SK-N-SH (cell line): Measurements from ENCODE around the gene DLK2. TPM values are rescaled to one million over a fixed set of nuclear protein-coding genes. Genes with fewer than 3 reads are reported as not detected.

Source experiments
- CTCF ChIA-PET: fragments of 300-600, 350-600 bp; formaldehyde crosslinking; extraction: SDS; loops from one replicate; lab custom pipeline; 2021; lab: Yijun Ruan, JAX
- POLR2A ChIA-PET: fragments of 350-600 bp; sonication (Branson Sonifier 250); formaldehyde crosslinking; extraction: SDS; loops from one replicate; lab custom pipeline; 2020; ENCODE audit warnings: antibody characterized with exemption, inconsistent platforms; lab: Yijun Ruan, JAX
- DNase-seq: peaks from one replicate; pipeline ENCODE4 v3.0.0; 2012
- H2AFZ ChIP-seq: fragments of 200-600 bp; sonication (generic); 2 replicates; pipeline ENCODE4 v1.8.1; 2016; ENCODE audit warnings: antibody characterized with exemption, mild to moderate bottlenecking, low read depth
- H3F3A ChIP-seq: fragments of 200-600 bp; sonication (generic); replicated peaks from 2 replicates; pipeline ENCODE3; 2016; ENCODE audit warnings: antibody characterized with exemption, mild to moderate bottlenecking; ENCODE audit not compliant: insufficient read depth
- H3K27ac ChIP-seq, 2 experiments: fragments of 200-500 bp in 1 of 2; fragments of 200-600 bp in 1 of 2; sonication (Bioruptor generic) in 1 of 2; sonication (generic), shearing (Covaris generic) in 1 of 2; 2 replicates each; pipeline versions ENCODE4 v1.5.1 to v1.6.1; 2014 to 2016; ENCODE audit warnings: low read depth in 2 of 2, inconsistent platforms in 1 of 2, low read length in 1 of 2, mild to moderate bottlenecking in 1 of 2, mixed read lengths in 1 of 2
- H3K27me3 ChIP-seq: fragments of 200-600 bp; sonication (generic), shearing (Covaris generic); 2 replicates; pipeline ENCODE4 v1.6.1; 2016; ENCODE audit warnings: mixed run types; ENCODE audit not compliant: insufficient read depth
- H3K36me3 ChIP-seq, 2 experiments: fragments of 200-500 bp in 1 of 2; fragments of 200-600 bp in 1 of 2; sonication (Bioruptor generic) in 1 of 2; sonication (generic) in 1 of 2; replicated peaks in 1 of 2; 2 replicates each; pipeline versions ENCODE3 to v1.5.1; 2014 to 2016; ENCODE audit warnings: low read length in 1 of 2, mild to moderate bottlenecking in 1 of 2; ENCODE audit not compliant: insufficient read depth in 2 of 2, control insufficient read depth in 1 of 2
- H3K4me1 ChIP-seq, 2 experiments: fragments of 200-500 bp in 1 of 2; fragments of 200-600 bp in 1 of 2; sonication (Bioruptor generic) in 1 of 2; sonication (generic), shearing (Covaris generic) in 1 of 2; 2 replicates each; pipeline versions ENCODE4 v1.5.1 to v1.6.1; 2014 to 2016; ENCODE audit warnings: low read depth in 1 of 2, low read length in 1 of 2, mixed run types in 1 of 2; ENCODE audit not compliant: insufficient read depth in 2 of 2, control insufficient read depth in 1 of 2
- H3K4me2 ChIP-seq: fragments of 200-600 bp; sonication (generic), shearing (Covaris generic); 2 replicates; pipeline ENCODE4 v1.6.1; 2017; ENCODE audit warnings: mixed run types
- H3K4me3 ChIP-seq, 2 experiments: fragments of 200-500 bp in 1 of 2; fragments of 200-600 bp in 1 of 2; sonication (Bioruptor generic) in 1 of 2; sonication (generic), shearing (Covaris generic) in 1 of 2; 2 replicates each; pipeline versions ENCODE4 v1.5.1 to v1.8.1; 2014 to 2016; ENCODE audit warnings: low read depth in 2 of 2, inconsistent platforms in 1 of 2, low read length in 1 of 2, mild to moderate bottlenecking in 1 of 2, mixed read lengths in 1 of 2, moderate library complexity in 1 of 2
- H3K79me2 ChIP-seq: fragments of 200-600 bp; sonication (generic); 2 replicates; pipeline ENCODE4 v1.8.1; 2017; ENCODE audit warnings: mild to moderate bottlenecking; ENCODE audit not compliant: insufficient read depth
- H3K9ac ChIP-seq: fragments of 200-600 bp; sonication (generic); 2 replicates; pipeline ENCODE4 v1.6.1; 2017; ENCODE audit warnings: mixed run types
- H3K9me2 ChIP-seq: fragments of 200-600 bp; sonication (generic); 2 replicates; pipeline ENCODE4 v1.6.1; 2017; ENCODE audit warnings: mixed run types
- H3K9me3 ChIP-seq: fragments of 200-600 bp; sonication (generic); 2 replicates; pipeline ENCODE4 v1.6.1; 2017; ENCODE audit warnings: mixed run types, mild to moderate bottlenecking, moderate library complexity
- H4K20me1 ChIP-seq: fragments of 200-600 bp; sonication (generic); 2 replicates; pipeline ENCODE4 v1.6.1; 2017; ENCODE audit warnings: mild to moderate bottlenecking, mixed run types; ENCODE audit not compliant: insufficient read depth
- ELF1 ChIP-seq: IDR thresholded peaks from 2 replicates; pipeline ENCODE4 v1.4.0; 2012
- EP300 ChIP-seq, 2 experiments: IDR thresholded peaks; 2 replicates each; pipeline versions ENCODE4 v1.4.0 to v1.6.1; 2012; ENCODE audit warnings: borderline replicate concordance in 1 of 2, low read depth in 1 of 2, low read length in 1 of 2
- EZH2phosphoT487 ChIP-seq: fragments of 200-600 bp; sonication (generic); IDR thresholded peaks from 2 replicates; pipeline ENCODE4 v1.6.1; 2017; ENCODE audit warnings: low read depth, mixed run types, mild to moderate bottlenecking, antibody characterized with exemption, moderate library complexity, borderline replicate concordance
- FOSL2 ChIP-seq: IDR thresholded peaks from 2 replicates; pipeline ENCODE4 v1.4.0; 2012; ENCODE audit warnings: low read depth, mild to moderate bottlenecking, moderate library complexity, borderline replicate concordance
- MEF2A ChIP-seq: IDR thresholded peaks from 2 replicates; pipeline ENCODE4 v1.4.0; 2012; ENCODE audit warnings: low read depth, borderline replicate concordance
- MXI1 ChIP-seq: IDR thresholded peaks from 2 replicates; pipeline ENCODE4 v1.6.1; 2012; ENCODE audit warnings: mild to moderate bottlenecking, low read depth, low read length, improper control_type of control experiment
- NFIC ChIP-seq: IDR thresholded peaks from 2 replicates; pipeline ENCODE4 v1.4.0; 2012; ENCODE audit warnings: borderline replicate concordance
- NRF1 ChIP-seq: IDR thresholded peaks from 2 replicates; pipeline ENCODE4 v1.6.1; 2012; ENCODE audit warnings: low read depth, mild to moderate bottlenecking, low read length
- POLR2AphosphoS5 ChIP-seq: IDR thresholded peaks from 2 replicates; pipeline ENCODE4 v1.6.1; 2012; ENCODE audit warnings: low read depth, low read length
- REST ChIP-seq: IDR thresholded peaks from 2 replicates; pipeline ENCODE4 v1.6.1; 2012; ENCODE audit warnings: mild to moderate bottlenecking, low read depth, low read length, moderate library complexity
- RFX5 ChIP-seq: IDR thresholded peaks from 2 replicates; pipeline ENCODE4 v1.6.1; 2012; ENCODE audit warnings: mild to moderate bottlenecking, improper control_type of control experiment, low read length
- SIN3A ChIP-seq: IDR thresholded peaks from 2 replicates; pipeline ENCODE4 v1.6.1; 2012; ENCODE audit warnings: low read depth, mild to moderate bottlenecking, low read length, moderate library complexity, borderline replicate concordance
- SMC3 ChIP-seq: IDR thresholded peaks from 2 replicates; pipeline ENCODE4 v1.6.1; 2012; ENCODE audit warnings: low read depth, low read length, improper control_type of control experiment
- TCF12 ChIP-seq: IDR thresholded peaks from 2 replicates; pipeline ENCODE4 v1.4.0; 2012
- USF1 ChIP-seq: IDR thresholded peaks from 2 replicates; pipeline ENCODE4 v1.4.0; 2012; ENCODE audit warnings: low read depth, borderline replicate concordance
- YY1 ChIP-seq: IDR thresholded peaks from 2 replicates; pipeline ENCODE4 v1.4.0; 2012; ENCODE audit warnings: low read depth, mild to moderate bottlenecking
- ZBTB33 ChIP-seq: IDR thresholded peaks from 2 replicates; pipeline ENCODE4 v1.4.0; 2012; ENCODE audit warnings: low read depth, borderline replicate concordance
- WGBS: methylation state at CpG from one replicate; pipeline ENCODE4 v1.1.6; 2017; ENCODE audit warnings: low lambda C conversion rate; 5-methylcytosine and 5-hydroxymethylcytosine counted together
- polyA plus RNA-seq, 3 experiments: library from polyadenylated mRNA; depleted of rRNA; stranded (reverse); fragments of >200 nt; gene quantifications; 2 replicates each; pipeline ENCODE4 v1.2.3, GENCODE V29; 2012
- TF ChIP-seq, protein P1 (sequence below): fragments of 200-600 bp; sonication (generic); IDR thresholded peaks from 2 replicates; pipeline ENCODE4 v1.6.1; 2017; ENCODE audit warnings: antibody characterized with exemption, mild to moderate bottlenecking, moderate library complexity
- TF ChIP-seq, protein P2 (sequence below): IDR thresholded peaks from 2 replicates; pipeline ENCODE4; 2012
- TF ChIP-seq, protein P3 (sequence below): IDR thresholded peaks from 2 replicates; pipeline ENCODE4 v1.4.0; 2012; ENCODE audit warnings: low read depth

Gene DLK2
- polyA plus RNA-seq, 1 of the 3 experiments (the other 2 are of a cell fraction), result 3.9 TPM

DNA sequence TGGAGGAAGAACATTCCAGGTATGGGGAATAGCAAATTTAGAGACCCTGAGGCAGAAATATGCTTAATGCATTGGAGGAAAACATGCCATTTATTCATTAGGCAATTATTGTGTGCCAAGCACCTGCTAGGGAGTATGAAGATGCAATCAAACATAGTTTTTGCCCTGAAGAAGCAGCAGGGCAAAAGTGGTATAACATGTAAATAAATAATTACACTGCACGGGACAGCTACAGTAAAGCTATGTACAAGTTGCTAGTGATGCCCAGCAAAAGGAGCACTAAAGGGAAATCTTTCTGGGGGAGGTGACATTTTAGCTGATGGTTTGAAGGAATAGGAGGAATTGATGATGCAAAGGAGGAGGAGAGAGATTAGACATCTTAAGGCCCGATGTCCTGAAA lies 21.4 kb upstream of the DLK2 start:
- TF ChIP-seq REST, result no peak
- TF ChIP-seq, protein P1, sequence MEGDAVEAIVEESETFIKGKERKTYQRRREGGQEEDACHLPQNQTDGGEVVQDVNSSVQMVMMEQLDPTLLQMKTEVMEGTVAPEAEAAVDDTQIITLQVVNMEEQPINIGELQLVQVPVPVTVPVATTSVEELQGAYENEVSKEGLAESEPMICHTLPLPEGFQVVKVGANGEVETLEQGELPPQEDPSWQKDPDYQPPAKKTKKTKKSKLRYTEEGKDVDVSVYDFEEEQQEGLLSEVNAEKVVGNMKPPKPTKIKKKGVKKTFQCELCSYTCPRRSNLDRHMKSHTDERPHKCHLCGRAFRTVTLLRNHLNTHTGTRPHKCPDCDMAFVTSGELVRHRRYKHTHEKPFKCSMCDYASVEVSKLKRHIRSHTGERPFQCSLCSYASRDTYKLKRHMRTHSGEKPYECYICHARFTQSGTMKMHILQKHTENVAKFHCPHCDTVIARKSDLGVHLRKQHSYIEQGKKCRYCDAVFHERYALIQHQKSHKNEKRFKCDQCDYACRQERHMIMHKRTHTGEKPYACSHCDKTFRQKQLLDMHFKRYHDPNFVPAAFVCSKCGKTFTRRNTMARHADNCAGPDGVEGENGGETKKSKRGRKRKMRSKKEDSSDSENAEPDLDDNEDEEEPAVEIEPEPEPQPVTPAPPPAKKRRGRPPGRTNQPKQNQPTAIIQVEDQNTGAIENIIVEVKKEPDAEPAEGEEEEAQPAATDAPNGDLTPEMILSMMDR, result no peak
- no peak for TF ChIP-seq FOSL2
- TF ChIP-seq ELF1, result no peak
- TF ChIP-seq USF1, result no peak
- no peak for TF ChIP-seq TCF12
- TF ChIP-seq NRF1, result no peak
- TF ChIP-seq EP300 (IDR thresholded peaks at IDR 0.05; ENCODE audit: borderline replicate concordance in 1 of 2, low read depth in 1 of 2, low read length in 1 of 2), result no peak
- TF ChIP-seq, protein P2, sequence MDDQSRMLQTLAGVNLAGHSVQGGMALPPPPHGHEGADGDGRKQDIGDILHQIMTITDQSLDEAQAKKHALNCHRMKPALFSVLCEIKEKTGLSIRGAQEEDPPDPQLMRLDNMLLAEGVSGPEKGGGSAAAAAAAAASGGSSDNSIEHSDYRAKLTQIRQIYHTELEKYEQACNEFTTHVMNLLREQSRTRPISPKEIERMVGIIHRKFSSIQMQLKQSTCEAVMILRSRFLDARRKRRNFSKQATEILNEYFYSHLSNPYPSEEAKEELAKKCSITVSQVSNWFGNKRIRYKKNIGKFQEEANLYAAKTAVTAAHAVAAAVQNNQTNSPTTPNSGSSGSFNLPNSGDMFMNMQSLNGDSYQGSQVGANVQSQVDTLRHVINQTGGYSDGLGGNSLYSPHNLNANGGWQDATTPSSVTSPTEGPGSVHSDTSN, result no peak
- TF ChIP-seq MEF2A, result no peak
- no peak for TF ChIP-seq MXI1
- no peak for TF ChIP-seq POLR2AphosphoS5
- TF ChIP-seq EZH2phosphoT487, result no peak
- no peak for TF ChIP-seq ZBTB33
- TF ChIP-seq SIN3A, result no peak
- no peak for TF ChIP-seq SMC3
- TF ChIP-seq, protein P3, sequence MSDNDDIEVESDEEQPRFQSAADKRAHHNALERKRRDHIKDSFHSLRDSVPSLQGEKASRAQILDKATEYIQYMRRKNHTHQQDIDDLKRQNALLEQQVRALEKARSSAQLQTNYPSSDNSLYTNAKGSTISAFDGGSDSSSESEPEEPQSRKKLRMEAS, result no peak
- TF ChIP-seq YY1, result no peak
- TF ChIP-seq RFX5, result no peak
- TF ChIP-seq NFIC, result no peak

More for the DNA sequence above, 21.4 kb upstream of the DLK2 start:
- POLR2A ChIA-PET, result interaction anchor here (0.8 to 1.5 kb wide), 7 partner anchors 13 to 39 kb away, joined by 3 to 7 read pairs (median 4); no protein-coding TSS in a partner anchor
- CTCF ChIA-PET, result interaction anchor here (1.1 to 3.9 kb wide), 7 partner anchors 13 to 30 kb away, joined by 3 to 23 read pairs (median 5); partner anchors contain the start of gene DLK2
- Histone ChIP-seq H2AFZ (peak overlapping the region; percentile 92), H3K4me1 (peaks cover 10 to 15% of the 10 kb centered on the region in 2 experiments; a peak in 3 of 4 replicates), H3K4me3 (peak overlapping the region; percentile 60 to 65), H4K20me1 (no peaks in the 10 kb centered on the region), H3K27ac (peak overlapping the region; percentile 35 to 62; a peak in 3 of 4 replicates), H3K79me2 (peaks cover 38% of the 10 kb centered on the region), H3K9me2 (no peaks in the 10 kb centered on the region), H3K36me3 (peaks cover 0 to 2% of the 10 kb centered on the region in 2 experiments), H3K4me2 (peak overlapping the region; percentile 77), H3K9ac (0 out of 2 replicates have a peak overlapping the region, but pooled peaks have one; percentile 79), H3F3A (no peaks in the 10 kb centered on the region), H3K9me3 (no peaks in the 10 kb centered on the region), H3K27me3 (no peaks in the 10 kb centered on the region)
- DNase-seq, result no peak
- WGBS, result 2% methylated on average over 2 of the region's 2 CpGs
